A549 treated with ZK216348 at 1 μM for 4 hours (cell line): ENCODE measurements around the gene LAGE3. TPM values are rescaled to one million over a fixed set of nuclear protein-coding genes. Genes with fewer than 3 reads are reported as not detected.

Experiments used
- total RNA-seq: library from RNA; stranded (reverse); fragments of 200-300 nt; extraction: Qiagen RNA extraction; gene quantifications from 5 replicates; pipeline ENCODE4 v1.2.3, GENCODE V29; 2022; ENCODE audit warnings: low read depth

The LAGE3 gene, protein sequence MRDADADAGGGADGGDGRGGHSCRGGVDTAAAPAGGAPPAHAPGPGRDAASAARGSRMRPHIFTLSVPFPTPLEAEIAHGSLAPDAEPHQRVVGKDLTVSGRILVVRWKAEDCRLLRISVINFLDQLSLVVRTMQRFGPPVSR
- 38.8 to 73.0 TPM (median 64.3 TPM) in 5 replicates for total RNA-seq

DNA sequence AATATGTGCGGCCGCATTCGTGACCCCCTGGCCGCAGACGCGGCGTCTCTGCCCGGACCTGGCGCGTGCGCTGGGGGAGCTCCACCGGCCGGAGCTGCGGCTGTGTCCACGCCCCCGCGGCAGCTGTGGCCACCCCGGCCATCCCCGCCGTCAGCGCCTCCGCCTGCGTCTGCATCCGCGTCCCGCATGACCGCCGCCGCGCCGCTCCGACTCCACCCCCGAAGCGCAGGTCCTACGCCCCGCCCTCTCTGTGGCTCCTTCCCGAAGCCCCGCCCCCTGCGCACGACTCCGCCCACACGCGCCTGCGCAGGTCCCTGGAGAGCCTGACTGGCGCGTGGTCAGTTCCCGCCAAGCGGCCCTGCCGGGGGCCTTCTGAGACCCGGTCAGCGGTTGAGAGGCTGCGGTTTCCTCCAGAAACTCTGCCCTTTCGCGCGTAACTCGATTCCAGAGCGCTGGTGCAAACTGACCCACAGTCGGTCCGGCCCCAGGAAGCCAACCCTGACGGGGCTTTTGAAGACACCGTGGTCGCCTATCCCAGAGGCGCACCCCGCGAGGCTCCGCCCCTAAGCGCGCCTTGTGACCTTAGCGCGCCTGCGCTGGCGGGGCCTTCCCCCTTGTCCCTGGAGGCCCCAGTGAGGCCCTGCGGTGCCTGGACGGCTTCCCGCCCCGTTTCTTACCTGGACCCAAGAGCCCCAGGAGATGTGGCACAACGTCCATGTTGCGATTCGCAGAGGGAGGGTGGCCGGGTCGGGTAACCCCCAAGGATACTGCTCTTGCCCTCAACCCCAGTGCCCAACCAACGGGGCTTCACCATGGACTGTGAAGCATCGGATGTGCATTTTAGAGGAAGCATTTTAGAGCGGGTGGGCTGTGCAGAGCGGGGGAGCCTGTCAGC lies at the start of gene LAGE3:
LAGE3 (minus strand) TSS at position 554 of the 895 bp plus-strand sequence; CDS start at position 188, 366 bp downstream.

DNA sequence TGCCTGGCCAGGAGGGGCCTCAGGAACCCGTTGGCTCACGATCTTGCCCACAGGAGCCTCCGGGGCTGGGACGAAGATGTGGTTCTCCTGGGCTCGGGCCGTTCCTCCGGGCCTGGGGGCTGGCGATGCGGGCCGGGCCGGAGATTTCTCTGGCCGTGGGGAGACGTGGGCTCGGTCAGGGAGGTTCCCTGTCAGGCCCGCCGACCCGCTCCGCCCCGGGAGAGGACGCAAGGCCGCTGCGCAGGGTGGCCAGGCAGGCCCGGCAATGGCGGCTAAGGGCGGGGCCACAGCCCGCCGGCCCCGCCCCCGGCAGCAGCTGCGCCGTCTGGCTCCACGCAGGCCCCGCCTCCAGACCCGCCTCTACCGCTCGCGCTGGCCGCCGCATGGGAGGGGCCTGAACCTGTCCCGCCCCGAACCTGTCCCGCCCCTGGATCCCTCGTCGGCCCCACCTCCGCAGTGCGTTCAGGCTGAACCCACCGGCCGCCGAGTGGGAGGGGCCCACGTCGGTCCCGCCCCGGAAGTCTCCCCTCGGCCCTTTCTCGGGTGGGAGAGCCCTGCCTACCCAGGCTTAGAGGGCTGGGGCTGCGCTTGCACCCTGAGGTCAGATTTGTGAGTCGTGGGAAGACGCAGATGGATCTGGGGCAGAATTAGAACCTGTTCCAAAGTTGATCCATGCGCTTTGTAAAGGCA lies 37.0 kb upstream of the LAGE3 start, which contains the start of gene FAM3A:
FAM3A (minus strand) TSS at position 267 of the 690 bp plus-strand sequence. CDS start 460 bp downstream, outside the sequence.

DNA sequence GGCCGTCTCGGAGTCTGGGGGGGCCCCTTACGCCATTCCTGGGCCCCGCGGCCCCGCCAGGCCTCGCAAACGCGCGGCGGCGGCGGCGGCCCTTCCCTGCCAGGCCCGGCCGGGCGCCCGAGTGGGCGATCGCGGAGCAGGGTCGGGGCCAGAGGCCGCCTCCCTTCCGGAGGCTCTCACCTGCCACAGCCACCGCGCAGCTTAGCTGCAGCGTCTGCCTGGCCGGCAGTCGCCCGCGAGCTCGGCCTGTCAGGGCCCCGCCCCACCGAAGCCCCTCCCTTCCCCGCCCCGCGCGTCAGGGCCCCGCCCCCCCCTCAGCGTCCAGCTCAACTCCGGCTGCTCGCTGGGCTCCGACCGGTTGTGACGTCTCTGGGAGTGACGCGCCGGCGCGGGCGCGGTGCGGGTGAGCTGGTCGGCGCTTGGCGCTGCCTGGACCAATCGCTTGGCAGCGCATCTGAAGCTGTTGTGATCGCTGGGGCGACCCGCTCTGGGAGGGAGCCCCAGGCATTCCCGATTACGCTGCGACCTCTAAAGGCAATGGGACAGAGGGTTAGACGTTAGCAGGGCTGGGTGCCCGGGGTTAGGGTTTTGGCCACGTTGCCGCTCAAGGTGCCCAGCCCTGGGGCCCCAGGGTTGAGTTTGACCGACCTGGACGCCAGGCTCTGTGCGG lies 11.5 kb upstream of the LAGE3 start, which contains the start of gene SLC10A3:
SLC10A3 (minus strand) TSS at position 216 of the 670 bp plus-strand sequence. CDS start 1,689 bp downstream, outside the sequence.

GRCh38 chrX:154486396-154487207 lies 7.5 kb upstream of the LAGE3 start, which contains the start of gene UBL4A:
Gene UBL4A, minus strand, starts transcription at chrX:154486615. Its CDS starts 31 bp downstream, at chrX:154486584.

DNA sequence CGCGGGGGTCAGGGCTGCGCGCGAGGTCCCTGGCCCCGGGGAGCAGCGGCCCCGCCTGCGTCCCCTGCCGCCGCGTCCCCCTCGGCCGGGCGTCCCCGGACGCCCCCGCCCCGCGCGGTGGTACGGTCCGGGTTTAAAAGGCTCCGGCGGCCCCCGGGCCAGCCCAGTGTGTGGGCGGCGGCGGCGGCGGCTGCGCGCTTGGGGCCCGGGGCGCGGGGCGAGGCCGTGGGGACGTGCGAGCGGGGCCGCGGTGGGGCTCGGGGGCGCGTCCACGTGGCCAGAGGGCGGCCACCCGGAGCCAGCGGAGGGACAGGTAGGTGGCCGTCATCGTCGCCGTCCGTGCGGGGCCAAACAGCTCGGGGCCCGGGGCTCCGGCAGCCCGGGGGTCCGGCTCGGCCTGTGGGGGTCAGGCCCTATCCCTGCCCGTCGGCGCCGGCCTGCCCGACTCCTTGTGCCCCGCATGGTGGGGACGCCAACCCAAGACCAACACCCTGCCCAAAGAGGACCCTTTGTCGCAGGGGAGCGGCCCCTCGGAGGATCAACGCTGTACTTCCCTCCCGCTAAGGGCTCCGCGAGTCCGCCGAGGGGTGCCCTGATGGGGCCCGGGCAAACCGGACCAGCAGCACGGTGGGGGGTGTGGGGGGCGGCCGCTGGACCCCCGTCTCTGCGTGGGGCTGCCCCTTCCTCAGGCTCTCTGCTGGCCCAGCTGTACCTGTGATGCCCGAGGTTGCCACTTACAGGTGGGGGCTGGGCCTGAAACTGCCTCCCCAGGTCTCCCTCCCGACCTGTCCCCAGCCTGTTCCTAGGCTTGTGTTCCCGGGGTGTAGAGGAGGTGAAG lies 20.7 kb downstream of the LAGE3 start, which contains the start of gene PLXNA3:
PLXNA3 (plus strand) TSS at position 166 of the 838 bp plus-strand sequence. CDS start 1,903 bp downstream, outside the sequence.

DNA sequence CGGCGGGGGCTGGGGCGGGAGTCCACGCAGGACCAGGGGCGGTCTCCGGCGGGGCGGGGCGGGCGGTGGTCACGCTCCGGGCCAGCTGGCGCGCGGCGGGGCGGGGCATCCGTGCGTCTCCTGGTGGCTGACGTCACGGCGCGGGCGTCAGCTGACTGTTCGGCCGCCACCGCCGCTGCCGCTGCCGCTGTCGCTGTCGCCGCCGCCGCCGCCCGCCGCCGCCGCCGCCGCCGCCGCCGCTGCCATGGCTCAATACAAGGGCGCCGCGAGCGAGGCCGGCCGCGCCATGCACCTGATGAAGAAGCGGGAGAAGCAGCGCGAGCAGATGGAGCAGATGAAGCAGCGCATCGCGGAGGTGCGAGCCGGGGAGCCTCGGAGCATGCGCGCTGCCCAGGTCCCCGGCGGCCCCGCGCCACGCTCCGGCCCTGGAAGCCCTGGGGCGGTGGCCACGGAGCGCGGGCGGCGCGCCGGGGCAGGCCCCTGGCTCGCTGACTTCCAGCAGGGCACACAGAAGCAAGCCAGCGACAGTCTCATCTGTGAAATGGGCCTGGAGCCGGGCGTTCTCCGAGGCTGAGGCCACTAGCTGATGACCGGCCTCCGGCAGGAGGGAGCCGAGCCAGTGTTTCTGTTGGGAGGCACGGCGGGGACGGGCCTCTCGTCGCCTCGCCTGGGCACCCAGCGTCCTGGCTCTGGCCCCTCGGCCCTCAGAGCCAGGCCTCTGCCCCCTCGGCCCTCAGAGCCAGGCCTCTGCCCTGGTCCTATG lies 34.9 kb downstream of the LAGE3 start, which contains the start of gene FAM50A:
FAM50A (plus strand) TSS at position 150 of the 763 bp plus-strand sequence; CDS start at position 245, 95 bp downstream.

GRCh38 chrX:154436983-154437752 lies 41.9 kb downstream of the LAGE3 start, which contains the start of gene GDI1:
Gene GDI1, plus strand, starts transcription at chrX:154437154. Its CDS starts 101 bp downstream, at chrX:154437255.

DNA sequence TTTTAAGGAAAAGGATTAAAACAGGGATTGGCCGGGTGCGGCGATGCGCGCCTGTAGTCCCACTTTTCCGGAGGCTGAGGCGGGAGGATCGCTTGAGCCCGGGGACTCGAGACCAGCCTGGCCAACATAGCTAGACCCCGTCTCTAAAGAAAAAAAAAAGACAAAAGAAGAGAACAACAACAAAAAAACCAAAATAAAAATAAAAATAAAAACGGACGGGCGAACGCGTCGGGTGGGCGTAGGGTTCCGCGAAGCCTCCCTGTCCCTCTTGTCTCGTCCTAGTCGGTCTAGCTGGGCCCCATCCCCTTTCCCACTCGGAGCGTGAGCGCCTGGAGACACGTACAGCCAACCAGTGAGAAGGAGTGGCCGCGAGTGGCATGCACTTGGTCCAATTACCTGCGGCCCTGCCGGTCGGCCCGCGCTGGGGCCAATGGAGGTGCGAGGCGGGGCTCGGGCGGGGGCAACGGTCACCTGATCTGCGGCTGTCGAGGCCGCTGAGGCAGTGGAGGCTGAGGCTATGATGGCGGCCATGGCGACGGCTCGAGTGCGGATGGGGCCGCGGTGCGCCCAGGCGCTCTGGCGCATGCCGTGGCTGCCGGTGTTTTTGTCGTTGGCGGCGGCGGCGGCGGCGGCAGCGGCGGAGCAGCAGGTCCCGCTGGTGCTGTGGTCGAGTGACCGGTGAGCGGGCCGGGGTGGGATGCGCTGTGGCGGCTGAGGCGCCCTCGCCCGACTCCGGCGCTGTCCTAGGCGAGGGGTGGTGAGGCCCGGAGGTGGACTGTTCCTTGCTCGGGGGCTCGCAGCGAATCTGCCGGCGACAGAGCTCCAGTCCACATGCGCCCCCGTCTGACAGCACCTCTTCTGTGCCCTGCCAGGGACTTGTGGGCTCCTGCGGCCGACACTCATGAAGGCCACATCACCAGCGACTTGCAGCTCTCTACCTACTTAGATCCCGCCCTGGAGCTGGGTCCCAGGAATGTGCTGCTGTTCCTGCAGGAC lies 50.6 kb downstream of the LAGE3 start, which contains the start of gene ATP6AP1:
ATP6AP1 (plus strand) TSS at position 502 of the 996 bp plus-strand sequence; CDS start at position 518, 16 bp downstream.

Other genes with a start within 250 kb of the LAGE3 start
- gene OPN1MW3, start 221.7 kb downstream of the LAGE3 start, total RNA-seq = not detected in 5 replicates
- not detected in 5 replicates for gene TEX28, start 184.2 kb downstream of the LAGE3 start, total RNA-seq
- not detected in 5 replicates for gene TKTL1, start 183.5 kb downstream of the LAGE3 start, total RNA-seq
- gene FLNA, start 104.6 kb downstream of the LAGE3 start, total RNA-seq = 1,086 to 1,787 TPM (median 1,647 TPM) in 5 replicates
- gene EMD, start 100.0 kb downstream of the LAGE3 start, total RNA-seq = 129 to 165 TPM (median 156 TPM) in 5 replicates
- gene RPL10, start 80.9 kb downstream of the LAGE3 start, total RNA-seq = 4,540 to 5,428 TPM (median 5,078 TPM) in 5 replicates
- 21.0 to 37.2 TPM (median 29.7 TPM) in 5 replicates for gene DNASE1L1, start 70.0 kb downstream of the LAGE3 start, total RNA-seq
- gene TAFAZZIN, start 67.7 kb downstream of the LAGE3 start, total RNA-seq = 27.8 to 42.7 TPM (median 37.9 TPM) in 5 replicates
- 63.7 to 111 TPM (median 109 TPM) in 5 replicates for gene ATP6AP1, start 50.6 kb downstream of the LAGE3 start, total RNA-seq
- gene GDI1, start 42.1 kb downstream of the LAGE3 start, total RNA-seq = 77.9 to 119 TPM (median 111 TPM) in 5 replicates
- 99.3 to 131 TPM (median 117 TPM) in 5 replicates for gene FAM50A, start 35.1 kb downstream of the LAGE3 start, total RNA-seq
- 5.9 to 24.3 TPM (median 12.7 TPM) in 5 replicates for gene PLXNA3, start 21.0 kb downstream of the LAGE3 start, total RNA-seq
- 53.0 to 75.0 TPM (median 69.6 TPM) in 5 replicates for gene UBL4A, start 7.3 kb upstream of the LAGE3 start, total RNA-seq
- 24.7 to 44.4 TPM (median 43.2 TPM) in 5 replicates for gene SLC10A3, start 11.3 kb upstream of the LAGE3 start, total RNA-seq
- 27.7 to 49.1 TPM (median 46.5 TPM) in 5 replicates for gene FAM3A, start 37.0 kb upstream of the LAGE3 start, total RNA-seq
- gene G6PD, start 67.6 kb upstream of the LAGE3 start, total RNA-seq = 1,245 to 1,640 TPM (median 1,501 TPM) in 5 replicates
- gene IKBKG, start 68.3 kb upstream of the LAGE3 start, total RNA-seq = 30.5 to 46.4 TPM (median 42.7 TPM) in 5 replicates
- not detected in 5 replicates for gene CTAG1A, start 105.9 kb upstream of the LAGE3 start, total RNA-seq
- gene CTAG1B, start 140.0 kb upstream of the LAGE3 start, total RNA-seq = not detected in 5 replicates
- gene CTAG2, start 174.3 kb upstream of the LAGE3 start, total RNA-seq = not detected in 5 replicates